ENCODE data around the gene PRM1. TPM values are rescaled to one million over a fixed set of nuclear protein-coding genes. Genes with fewer than 3 reads are reported as not detected.

PRM1 gene
- total and polyA plus RNA-seq, 2 of the 13 experiments (the other 11 are each of a cell fraction or from before 2014, with no cell fraction given), result not detected

- Histone ChIP-seq H3K9me3 (ENCODE audit: low read length) (no peaks in the 10 kb centered on the region), H3K27ac (ENCODE audit: extremely low read length, insufficient read depth, low read length) (peak overlapping the region; percentile 97), H4K20me1 (ENCODE audit: insufficient read depth, low read length) (no peaks in the 10 kb centered on the region), H3K27me3 (ENCODE audit: control insufficient read depth in 1 of 2, insufficient read depth in 2 of 2, low read length in 2 of 2) (no peaks in the 10 kb centered on the region), H2AFZ (ENCODE audit: low read length) (no peak overlapping the region), H3K36me3 (replicated peaks in 1 of 2; ENCODE audit: control insufficient read depth in 1 of 2, insufficient read depth in 2 of 2, low read length in 2 of 2) (no peaks in the 10 kb centered on the region), H3K4me1 (ENCODE audit: insufficient read depth, low read length) (peaks cover 98% of the 10 kb centered on the region), H3K4me3 (replicated peaks in 1 of 3; ENCODE audit: insufficient read depth in 1 of 3, low read depth in 2 of 3, low read length in 3 of 3) (no peak overlapping the region), H3K9ac (ENCODE audit: insufficient read depth, low read depth, low read length) (no peak overlapping the region), H3K79me2 (ENCODE audit: insufficient read depth, low read length) (no peaks in the 10 kb centered on the region), H3K4me2 (ENCODE audit: low read depth, low read length) (no peak overlapping the region)
- DNase-seq (ENCODE audit: low spot score) (no peak), ATAC-seq (no peak), FAIRE-seq (no peak)
- intact Hi-C loops (cut with micrococcal nuclease; ENCODE audit: unreplicated experiment), result loop anchor here (2.0 kb wide), 2 partner anchors 21 to 29 kb away; partner anchors contain the start of gene SOCS1
- in situ Hi-C loops (cut with HindIII; ENCODE audit: extremely low pct_ligation_motif_present, low pct_unique_long_range_greater_than_20kb), result no loop called here
- BruUV-seq (replicated peaks), result no TSS peak
- POLR2A ChIA-PET, result interaction anchor here (0.6 to 14.0 kb wide), 5 partner anchors 19 to 93 kb away, joined by 3 to 351 read pairs (median 45); partner anchors contain the start of gene SOCS1
- WGBS (ENCODE audit: low lambda C conversion rate), result 94% methylated on average over 12 of the region's 12 CpGs
- CTCF ChIA-PET (ENCODE audit: low intra/inter-chr PET ratio, low total read pairs), result no interaction called here
- TF ChIP-seq ISX (CRISPR knock-in tag; conservative IDR thresholded peaks at IDR 0.05) (no peak), SMAD1 (CRISPR knock-in tag; IDR thresholded peaks at IDR 0.05; ENCODE audit: borderline replicate concordance, low read depth) (0 out of 2 replicates have a peak, but pooled peaks have one; percentile 43), ELF1 (CRISPR knock-in tag; IDR thresholded peaks at IDR 0.05) (no peak), ELF4 (CRISPR knock-in tag; IDR thresholded peaks at IDR 0.05; ENCODE audit: borderline replicate concordance) (no peak), TP53 (CRISPR knock-in tag; conservative IDR thresholded peaks at IDR 0.05) (no peak), ZNF547 (CRISPR knock-in tag; IDR thresholded peaks at IDR 0.05) (no peak), ZNF557 (CRISPR knock-in tag; IDR thresholded peaks at IDR 0.05) (no peak), ZMYM3 (CRISPR knock-in tag; IDR thresholded peaks at IDR 0.05) (no peak), MIXL1 (CRISPR knock-in tag; IDR thresholded peaks at IDR 0.05) (no peak), SALL1 (CRISPR knock-in tag; IDR thresholded peaks at IDR 0.05) (0 out of 2 replicates have a peak, but pooled peaks have one; percentile 4), ZNF280D (CRISPR knock-in tag; IDR thresholded peaks at IDR 0.05) (0 out of 2 replicates have a peak, but pooled peaks have one; percentile 63), ZNF253 (CRISPR knock-in tag; IDR thresholded peaks at IDR 0.05; ENCODE audit: borderline replicate concordance) (peak; percentile 23; the same call in 1 of the 2 replicates)
- TF ChIP-seq, protein P1, sequence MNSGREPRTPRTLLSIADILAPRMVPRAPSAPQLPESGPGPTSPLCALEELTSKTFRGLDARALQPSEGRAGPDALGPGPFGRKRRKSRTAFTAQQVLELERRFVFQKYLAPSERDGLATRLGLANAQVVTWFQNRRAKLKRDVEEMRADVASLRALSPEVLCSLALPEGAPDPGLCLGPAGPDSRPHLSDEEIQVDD (CRISPR knock-in tag; IDR thresholded peaks at IDR 0.05; ENCODE audit: borderline replicate concordance), result 0 out of 2 replicates have a peak, but pooled peaks have one; percentile 55
- TF ChIP-seq, protein P2, sequence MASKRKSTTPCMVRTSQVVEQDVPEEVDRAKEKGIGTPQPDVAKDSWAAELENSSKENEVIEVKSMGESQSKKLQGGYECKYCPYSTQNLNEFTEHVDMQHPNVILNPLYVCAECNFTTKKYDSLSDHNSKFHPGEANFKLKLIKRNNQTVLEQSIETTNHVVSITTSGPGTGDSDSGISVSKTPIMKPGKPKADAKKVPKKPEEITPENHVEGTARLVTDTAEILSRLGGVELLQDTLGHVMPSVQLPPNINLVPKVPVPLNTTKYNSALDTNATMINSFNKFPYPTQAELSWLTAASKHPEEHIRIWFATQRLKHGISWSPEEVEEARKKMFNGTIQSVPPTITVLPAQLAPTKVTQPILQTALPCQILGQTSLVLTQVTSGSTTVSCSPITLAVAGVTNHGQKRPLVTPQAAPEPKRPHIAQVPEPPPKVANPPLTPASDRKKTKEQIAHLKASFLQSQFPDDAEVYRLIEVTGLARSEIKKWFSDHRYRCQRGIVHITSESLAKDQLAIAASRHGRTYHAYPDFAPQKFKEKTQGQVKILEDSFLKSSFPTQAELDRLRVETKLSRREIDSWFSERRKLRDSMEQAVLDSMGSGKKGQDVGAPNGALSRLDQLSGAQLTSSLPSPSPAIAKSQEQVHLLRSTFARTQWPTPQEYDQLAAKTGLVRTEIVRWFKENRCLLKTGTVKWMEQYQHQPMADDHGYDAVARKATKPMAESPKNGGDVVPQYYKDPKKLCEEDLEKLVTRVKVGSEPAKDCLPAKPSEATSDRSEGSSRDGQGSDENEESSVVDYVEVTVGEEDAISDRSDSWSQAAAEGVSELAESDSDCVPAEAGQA (IDR thresholded peaks at IDR 0.05; ENCODE audit: low read depth), result no peak
- TF ChIP-seq, protein P2 (CRISPR knock-in tag; IDR thresholded peaks at IDR 0.05; ENCODE audit: borderline replicate concordance), result no peak
Measured at GRCh38 chr16:11277607-11278337, 3.4 kb downstream of the PRM1 start.
